ENCODE data around the gene BOC. TPM values are rescaled to one million over a fixed set of nuclear protein-coding genes. Genes with fewer than 3 reads are reported as not detected.

The BOC gene
- total and polyA plus RNA-seq, 2 of the 8 experiments (the other 6 are each of a cell fraction or from before 2014, with no cell fraction given), result 6.9 to 9.3 TPM

DNA sequence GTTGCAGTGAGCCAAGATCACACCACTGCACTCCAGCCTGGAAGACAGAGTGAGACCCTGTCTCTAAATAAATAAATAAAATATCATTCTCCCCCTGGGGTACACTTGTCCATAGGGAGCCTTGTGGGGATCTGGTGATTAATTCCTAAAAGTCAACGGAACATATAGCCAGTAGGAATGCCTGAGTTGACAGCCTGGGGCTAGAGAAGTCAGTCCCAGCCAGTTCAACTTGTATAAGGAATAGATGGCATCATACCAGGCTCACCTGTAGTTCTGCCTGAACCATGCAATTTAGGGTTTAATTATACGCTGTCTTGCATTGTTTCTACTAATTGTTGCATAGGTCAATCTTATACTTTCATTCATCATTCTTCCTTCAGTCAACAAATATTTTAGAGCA, 5.9 kb upstream of the BOC start (continued):
- TF ChIP-seq, protein P1, sequence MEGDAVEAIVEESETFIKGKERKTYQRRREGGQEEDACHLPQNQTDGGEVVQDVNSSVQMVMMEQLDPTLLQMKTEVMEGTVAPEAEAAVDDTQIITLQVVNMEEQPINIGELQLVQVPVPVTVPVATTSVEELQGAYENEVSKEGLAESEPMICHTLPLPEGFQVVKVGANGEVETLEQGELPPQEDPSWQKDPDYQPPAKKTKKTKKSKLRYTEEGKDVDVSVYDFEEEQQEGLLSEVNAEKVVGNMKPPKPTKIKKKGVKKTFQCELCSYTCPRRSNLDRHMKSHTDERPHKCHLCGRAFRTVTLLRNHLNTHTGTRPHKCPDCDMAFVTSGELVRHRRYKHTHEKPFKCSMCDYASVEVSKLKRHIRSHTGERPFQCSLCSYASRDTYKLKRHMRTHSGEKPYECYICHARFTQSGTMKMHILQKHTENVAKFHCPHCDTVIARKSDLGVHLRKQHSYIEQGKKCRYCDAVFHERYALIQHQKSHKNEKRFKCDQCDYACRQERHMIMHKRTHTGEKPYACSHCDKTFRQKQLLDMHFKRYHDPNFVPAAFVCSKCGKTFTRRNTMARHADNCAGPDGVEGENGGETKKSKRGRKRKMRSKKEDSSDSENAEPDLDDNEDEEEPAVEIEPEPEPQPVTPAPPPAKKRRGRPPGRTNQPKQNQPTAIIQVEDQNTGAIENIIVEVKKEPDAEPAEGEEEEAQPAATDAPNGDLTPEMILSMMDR (IDR thresholded peaks at IDR 0.05; ENCODE audit: control extremely low read depth in 1 of 3, insufficient read depth in 1 of 3, low read depth in 1 of 3, low read length in 3 of 3), result no peak
- TF ChIP-seq PHF8 (conservative IDR thresholded peaks at IDR 0.05; ENCODE audit: low read depth, low read length) (no peak), BCL11A (IDR thresholded peaks at IDR 0.05; ENCODE audit: low read depth in 2 of 2, low read length in 2 of 2) (no peak)
